IMR-90 (cell line): ENCODE results near the gene ITGA5. TPM values are rescaled to one million over a fixed set of nuclear protein-coding genes. Genes with fewer than 3 reads are reported as not detected.

ENCODE experiments used
- ATAC-seq: fragments of 200-7000 bp; cut with Tn5 transposase; 2 replicates; pipeline ENCODE4 v1.9.1; 2020; ENCODE audit warnings: low read depth, mild to moderate bottlenecking, moderate library complexity
- BruUV-seq: library from RNA; stranded (reverse); fragments of 400-500 nt; replicated peaks from 2 replicates; lab custom pipeline; 2021; lab: Mats Ljungman, UMichigan
- CTCF ChIA-PET: fragments of 300-600 bp; formaldehyde crosslinking; extraction: SDS; loops from one replicate; lab custom pipeline; 2021; ENCODE audit warnings: antibody characterized with exemption; lab: Yijun Ruan, JAX
- POLR2A ChIA-PET: fragments of 300-600 bp; sonication (Branson Sonifier 250); formaldehyde crosslinking; loops from one replicate; lab custom pipeline; 2022; ENCODE audit warnings: antibody characterized with exemption; ENCODE audit not compliant: unreplicated experiment; lab: Charles Lee
- DNase-seq: peaks from one replicate; pipeline ENCODE4 v3.0.0; 2013
- H2AFZ ChIP-seq: replicated peaks from 2 replicates; pipeline ENCODE3; 2013; ENCODE audit warnings: low read length, mild to moderate bottlenecking; ENCODE audit not compliant: poor library complexity
- H2AK5ac ChIP-seq: 2 replicates; pipeline ENCODE4 v1.6.1; 2013; ENCODE audit warnings: low read depth, low read length, inconsistent platforms
- H2AK9ac ChIP-seq: replicated peaks from 2 replicates; pipeline ENCODE3; 2013; ENCODE audit warnings: mild to moderate bottlenecking, low read depth, low read length, moderate library complexity; ENCODE audit not compliant: poor library complexity
- H2BK120ac ChIP-seq: 2 replicates; pipeline ENCODE4 v1.6.1; 2013; ENCODE audit warnings: low read depth, low read length, inconsistent platforms
- H2BK15ac ChIP-seq: 3 replicates; pipeline ENCODE4 v1.6.1; 2013; ENCODE audit warnings: low read depth, low read length, inconsistent platforms
- H2BK20ac ChIP-seq: 2 replicates; pipeline ENCODE4 v1.6.1; 2013; ENCODE audit warnings: low read depth, mild to moderate bottlenecking, inconsistent platforms, low read length, moderate library complexity
- H2BK5ac ChIP-seq: 2 replicates; pipeline ENCODE4 v1.6.1; 2013; ENCODE audit warnings: mild to moderate bottlenecking, low read depth, low read length, inconsistent platforms; ENCODE audit not compliant: poor library complexity, severe bottlenecking
- H3K14ac ChIP-seq: replicated peaks from 2 replicates; pipeline ENCODE4 v1.6.1; 2013; ENCODE audit warnings: low read depth, low read length, inconsistent platforms
- H3K18ac ChIP-seq: 2 replicates; pipeline ENCODE4 v1.6.1; 2013; ENCODE audit warnings: low read depth, low read length, control low read depth
- H3K23ac ChIP-seq: 2 replicates; pipeline ENCODE4 v1.6.1; 2013; ENCODE audit warnings: low read depth, low read length, inconsistent platforms
- H3K27ac ChIP-seq: 2 replicates; pipeline ENCODE4 v1.5.1; 2013; ENCODE audit warnings: mild to moderate bottlenecking, control low read depth, low read length; ENCODE audit not compliant: insufficient read depth
- H3K27me3 ChIP-seq: 2 replicates; pipeline ENCODE4 v1.6.1; 2013; ENCODE audit warnings: low read length; ENCODE audit not compliant: control insufficient read depth, insufficient read depth
- H3K36me3 ChIP-seq: 2 replicates; pipeline ENCODE4 v1.6.1; 2013; ENCODE audit warnings: low read length, mixed read lengths; ENCODE audit not compliant: control insufficient read depth, insufficient read depth
- H3K4ac ChIP-seq: 2 replicates; pipeline ENCODE4 v1.6.1; 2013; ENCODE audit warnings: low read depth, low read length, inconsistent platforms
- H3K4me1 ChIP-seq: 2 replicates; pipeline ENCODE4 v1.6.1; 2013; ENCODE audit warnings: low read length, mixed read lengths; ENCODE audit not compliant: control insufficient read depth, insufficient read depth
- H3K4me2 ChIP-seq: 2 replicates; pipeline ENCODE4 v1.6.1; 2013; ENCODE audit warnings: low read depth, mild to moderate bottlenecking, control low read depth, low read length, moderate library complexity
- H3K4me3 ChIP-seq: 2 replicates; pipeline ENCODE4 v1.5.1; 2013; ENCODE audit warnings: low read depth, mild to moderate bottlenecking, control low read depth, low read length, moderate library complexity; ENCODE audit not compliant: insufficient read depth
- H3K56ac ChIP-seq: 2 replicates; pipeline ENCODE4 v1.6.1; 2013; ENCODE audit warnings: low read length, inconsistent platforms; ENCODE audit not compliant: insufficient read depth; ENCODE audit errors: extremely low read depth
- H3K79me1 ChIP-seq, 2 experiments: 2 replicates each; pipeline ENCODE4 v1.6.1; 2013; ENCODE audit warnings: low read length in 2 of 2, inconsistent platforms in 1 of 2, low read depth in 1 of 2
- H3K9ac ChIP-seq: 2 replicates; pipeline ENCODE4 v1.6.1; 2013; ENCODE audit warnings: low read depth, low read length, control low read depth
- H3K9me1 ChIP-seq: 2 replicates; pipeline ENCODE4 v1.6.1; 2013; ENCODE audit warnings: low read length, inconsistent platforms; ENCODE audit not compliant: insufficient read depth
- H3K9me3 ChIP-seq: 2 replicates; pipeline ENCODE4 v1.6.1; 2013; ENCODE audit warnings: low read length; ENCODE audit not compliant: control insufficient read depth, insufficient read depth
- H4K20me1 ChIP-seq: 2 replicates; pipeline ENCODE4 v1.6.1; 2013; ENCODE audit warnings: low read length, inconsistent platforms; ENCODE audit not compliant: insufficient read depth
- H4K5ac ChIP-seq: 2 replicates; pipeline ENCODE4 v1.6.1; 2013; ENCODE audit warnings: mild to moderate bottlenecking, low read depth, low read length, control low read depth
- H4K8ac ChIP-seq, 2 experiments: 2 replicates each; pipeline ENCODE4 v1.6.1; 2013; ENCODE audit warnings: low read depth in 2 of 2, low read length in 2 of 2, control low read depth in 1 of 2, inconsistent platforms in 1 of 2
- H4K91ac ChIP-seq: 2 replicates; pipeline ENCODE4 v1.6.1; 2013; ENCODE audit warnings: low read depth, low read length, inconsistent platforms; ENCODE audit not compliant: insufficient read depth
- CEBPB ChIP-seq: IDR thresholded peaks from 2 replicates; pipeline ENCODE4 v1.6.1; 2012; ENCODE audit warnings: low read depth, low read length, improper control_type of control experiment
- ELK1 ChIP-seq: fragments of 150-350 bp; IDR thresholded peaks from 2 replicates; pipeline ENCODE4 v1.6.1; 2016; ENCODE audit warnings: low read depth, mild to moderate bottlenecking, low read length, moderate library complexity, borderline replicate concordance
- MAZ ChIP-seq: IDR thresholded peaks from 2 replicates; pipeline ENCODE4 v1.6.1; 2012; ENCODE audit warnings: low read depth, mild to moderate bottlenecking, low read length, improper control_type of control experiment, moderate library complexity, borderline replicate concordance
- POLR2A ChIP-seq: IDR thresholded peaks from 2 replicates; pipeline ENCODE4 v1.6.1; 2012; ENCODE audit warnings: mild to moderate bottlenecking, low read depth, low read length
- RFX5 ChIP-seq: IDR thresholded peaks from 2 replicates; pipeline ENCODE4 v1.8.0; 2012; ENCODE audit warnings: low read depth, mild to moderate bottlenecking, low read length, moderate library complexity
- WGBS, 2 experiments: methylation state at CpG; one replicate each; pipeline versions ENCODE4 v1.1.5 to v1.1.7; 2013; ENCODE audit warnings: missing lambda C conversion rate in 2 of 2; ENCODE audit not compliant: insufficient read length in 1 of 2; ENCODE audit errors: extremely low coverage in 2 of 2; 5-methylcytosine and 5-hydroxymethylcytosine counted together
- dilution Hi-C: fragments of 300-500 bp; cut with HindIII; formaldehyde crosslinking; loops from one replicate; pipeline ENCODE4 v1.14.3; 2018; ENCODE audit warnings: low sequenced_read_pairs; ENCODE audit not compliant: unreplicated experiment
- in situ Hi-C: fragments of 300-500 bp; cut with MboI; formaldehyde crosslinking; loops from 3 replicates; pipeline ENCODE4 v1.14.3; 2019; ENCODE audit warnings: low sequenced_read_pairs, inconsistent platforms, mixed read lengths
- intact Hi-C: fragments of 100-400 bp; cut with micrococcal nuclease; formaldehyde crosslinking; loops from 2 replicates; pipeline ENCODE4 v1.10.0; 2022
- polyA plus RNA-seq, 3 experiments: library from polyadenylated mRNA; depleted of rRNA; stranded (reverse); fragments of >200 nt; gene quantifications; 2 replicates each; pipeline ENCODE4 v1.2.3, GENCODE V29; 2012; ENCODE audit warnings: low replicate concordance in 1 of 3
- total RNA-seq: library from RNA; depleted of rRNA; stranded (reverse); fragments of >200 nt; gene quantifications from 2 replicates; pipeline ENCODE4 v1.2.3, GENCODE V29; 2012
- TF ChIP-seq, protein P1 (sequence below): fragments of 150-350 bp; IDR thresholded peaks from 2 replicates; pipeline ENCODE4 v1.6.1; 2017; ENCODE audit warnings: mild to moderate bottlenecking, antibody characterized with exemption, low read length, low read depth
- TF ChIP-seq, protein P2 (sequence below): conservative IDR thresholded peaks from 2 replicates; pipeline ENCODE4 v1.5.1; 2012; ENCODE audit warnings: mild to moderate bottlenecking, low read depth, low read length, improper control_type of control experiment

Gene ITGA5
- total and polyA plus RNA-seq, 2 of the 4 experiments (the other 2 are of a cell fraction) = 159 to 259 TPM

DNA sequence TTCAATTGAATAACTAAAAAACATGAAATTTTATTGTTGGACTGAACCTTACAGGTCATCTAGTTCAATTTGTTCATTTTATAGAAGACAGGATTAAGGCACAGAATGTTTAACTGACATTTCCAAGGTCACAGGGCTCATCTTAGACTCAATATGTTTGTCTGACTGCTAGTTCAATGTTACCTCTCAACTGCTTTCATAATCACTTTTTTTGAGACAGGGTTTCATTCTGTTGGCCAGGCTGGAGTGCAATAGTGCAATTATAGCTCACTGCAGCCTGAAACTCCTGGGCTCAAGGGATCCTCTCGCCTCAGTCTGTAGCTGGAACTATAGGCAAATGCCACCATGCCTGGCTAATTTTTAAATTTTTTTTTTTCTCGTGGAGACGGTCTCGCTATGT is 24.4 kb upstream of the ITGA5 start:
- in situ Hi-C loops (loop anchor here (5.0 kb wide), 1 partner anchor 46 kb away; no protein-coding TSS in a partner anchor), dilution Hi-C loops (no loop called here)

More for the DNA sequence above, 24.4 kb upstream of the ITGA5 start:
- no peak overlapping the region for H3K4me2 ChIP-seq
- H3K27ac ChIP-seq = no peak overlapping the region
- no peak overlapping the region for H2BK5ac ChIP-seq
- H3K9me1 ChIP-seq = no peaks in the 10 kb centered on the region
- DNase-seq = no peak
- no peak overlapping the region for H4K91ac ChIP-seq
- H2BK15ac ChIP-seq = no peak overlapping the region
- ATAC-seq = no peak
- no peak for TF ChIP-seq ELK1
- TF ChIP-seq RFX5 = no peak
- TF ChIP-seq CEBPB = no peak
- TF ChIP-seq MAZ = no peak
- TF ChIP-seq POLR2A = no peak
- TF ChIP-seq, protein P1, sequence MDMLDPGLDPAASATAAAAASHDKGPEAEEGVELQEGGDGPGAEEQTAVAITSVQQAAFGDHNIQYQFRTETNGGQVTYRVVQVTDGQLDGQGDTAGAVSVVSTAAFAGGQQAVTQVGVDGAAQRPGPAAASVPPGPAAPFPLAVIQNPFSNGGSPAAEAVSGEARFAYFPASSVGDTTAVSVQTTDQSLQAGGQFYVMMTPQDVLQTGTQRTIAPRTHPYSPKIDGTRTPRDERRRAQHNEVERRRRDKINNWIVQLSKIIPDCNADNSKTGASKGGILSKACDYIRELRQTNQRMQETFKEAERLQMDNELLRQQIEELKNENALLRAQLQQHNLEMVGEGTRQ = no peak
- TF ChIP-seq, protein P2, sequence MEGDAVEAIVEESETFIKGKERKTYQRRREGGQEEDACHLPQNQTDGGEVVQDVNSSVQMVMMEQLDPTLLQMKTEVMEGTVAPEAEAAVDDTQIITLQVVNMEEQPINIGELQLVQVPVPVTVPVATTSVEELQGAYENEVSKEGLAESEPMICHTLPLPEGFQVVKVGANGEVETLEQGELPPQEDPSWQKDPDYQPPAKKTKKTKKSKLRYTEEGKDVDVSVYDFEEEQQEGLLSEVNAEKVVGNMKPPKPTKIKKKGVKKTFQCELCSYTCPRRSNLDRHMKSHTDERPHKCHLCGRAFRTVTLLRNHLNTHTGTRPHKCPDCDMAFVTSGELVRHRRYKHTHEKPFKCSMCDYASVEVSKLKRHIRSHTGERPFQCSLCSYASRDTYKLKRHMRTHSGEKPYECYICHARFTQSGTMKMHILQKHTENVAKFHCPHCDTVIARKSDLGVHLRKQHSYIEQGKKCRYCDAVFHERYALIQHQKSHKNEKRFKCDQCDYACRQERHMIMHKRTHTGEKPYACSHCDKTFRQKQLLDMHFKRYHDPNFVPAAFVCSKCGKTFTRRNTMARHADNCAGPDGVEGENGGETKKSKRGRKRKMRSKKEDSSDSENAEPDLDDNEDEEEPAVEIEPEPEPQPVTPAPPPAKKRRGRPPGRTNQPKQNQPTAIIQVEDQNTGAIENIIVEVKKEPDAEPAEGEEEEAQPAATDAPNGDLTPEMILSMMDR = no peak
- no peak overlapping the region for H3K9ac ChIP-seq
- H3K4me1 ChIP-seq = peaks cover 4% of the 10 kb centered on the region
- H4K20me1 ChIP-seq = no peaks in the 10 kb centered on the region
- H4K8ac ChIP-seq = no peak overlapping the region
- ChIA-PET POLR2A (interaction anchor here (0.5 kb wide), 1 partner anchor 55 kb away, joined by 3 read pairs; no protein-coding TSS in a partner anchor), CTCF (interaction anchor here (0.6 to 8.1 kb wide), 3 partner anchors 43 to 1567 kb away, joined by 3 to 77 read pairs (median 4); no protein-coding TSS in a partner anchor)
- no peak overlapping the region for H3K14ac ChIP-seq
- H3K9me3 ChIP-seq = no peaks in the 10 kb centered on the region
- H3K56ac ChIP-seq = no peak overlapping the region
- no peaks in the 10 kb centered on the region for H3K79me1 ChIP-seq
- H4K5ac ChIP-seq = no peak overlapping the region
- H2AK9ac ChIP-seq = no peak overlapping the region
- no peak overlapping the region for H2BK20ac ChIP-seq
- no peak overlapping the region for H2AK5ac ChIP-seq
- H2AFZ ChIP-seq = no peak overlapping the region
- H3K23ac ChIP-seq = no peak overlapping the region
- H3K27me3 ChIP-seq = peaks cover 29% of the 10 kb centered on the region
- no TSS peak for BruUV-seq
- intact Hi-C loops = no loop called here
- H2BK120ac ChIP-seq = no peak overlapping the region
- H3K4ac ChIP-seq = no peak overlapping the region
- no peak overlapping the region for H3K18ac ChIP-seq
- no CpG with 5 or more reads among the region's 4 CpGs for WGBS, 2 experiments
- no peak overlapping the region for H3K4me3 ChIP-seq
- H3K36me3 ChIP-seq = no peaks in the 10 kb centered on the region
